ENCODE results near the gene PSPH.
"Not testable (repeated sequence)": the region's sequence is repeated elsewhere in the genome, so short reads cannot be mapped to it uniquely, and the experiment has no call there.

PSPH gene

GRCh38 chr7:56051339-56052191, at the start of gene PSPH, which contains the start of gene CCT6A:
TSS of gene PSPH (minus strand) at chr7:56051444. CDS start at chr7:56021212, 30,232 bp downstream.
TSS of gene CCT6A (plus strand) at chr7:56051765. CDS start at chr7:56051849, 84 bp downstream.
- DNase-seq: peak; percentile 99

GRCh38 chr7:56099653-56100052, 48.4 kb upstream of the PSPH start:
- no peak for DNase-seq

DNA sequence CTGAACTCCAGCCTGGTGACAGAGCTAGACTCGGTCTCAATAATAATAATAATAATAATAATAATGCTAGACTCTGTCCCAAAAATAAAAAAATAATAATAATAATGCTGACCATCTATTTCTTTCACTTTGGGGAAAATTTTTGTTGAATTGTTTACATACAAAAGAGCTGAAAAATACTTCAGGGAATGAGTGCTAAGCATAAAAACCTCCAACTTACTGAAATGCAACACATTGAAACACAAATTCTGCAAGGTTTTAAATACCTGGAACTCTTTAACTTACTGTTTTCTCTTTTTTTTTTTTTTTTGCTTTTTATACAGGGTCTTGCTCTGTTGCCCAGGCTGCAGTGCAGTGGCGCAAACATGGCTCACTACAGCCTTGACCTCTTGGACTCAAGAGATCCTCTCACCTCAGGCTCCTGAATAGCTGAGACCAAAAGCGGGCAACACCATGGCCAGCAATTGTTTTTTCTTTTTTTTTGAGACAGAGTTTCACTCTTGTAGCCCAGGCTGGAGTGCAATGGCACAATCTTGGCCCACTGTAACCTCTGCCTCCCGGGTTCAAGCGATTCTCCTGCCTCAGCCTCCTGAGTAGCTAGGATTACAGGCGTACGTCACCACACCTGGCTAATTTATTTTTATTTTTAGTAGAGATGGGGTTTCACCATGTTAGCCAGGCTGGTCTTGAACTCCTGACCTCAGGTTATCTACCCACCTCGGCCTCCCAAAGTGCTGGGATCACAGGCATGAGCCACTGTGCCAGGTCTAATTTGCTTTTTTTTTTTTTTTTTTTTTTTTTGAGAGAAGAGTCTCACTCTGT, 47.2 kb upstream of the PSPH start:
- not testable (repeated sequence) for DNase-seq

- peak; percentile 94 for DNase-seq
Measured at GRCh38 chr7:56097700-56098099, 46.5 kb upstream of the PSPH start.

DNA sequence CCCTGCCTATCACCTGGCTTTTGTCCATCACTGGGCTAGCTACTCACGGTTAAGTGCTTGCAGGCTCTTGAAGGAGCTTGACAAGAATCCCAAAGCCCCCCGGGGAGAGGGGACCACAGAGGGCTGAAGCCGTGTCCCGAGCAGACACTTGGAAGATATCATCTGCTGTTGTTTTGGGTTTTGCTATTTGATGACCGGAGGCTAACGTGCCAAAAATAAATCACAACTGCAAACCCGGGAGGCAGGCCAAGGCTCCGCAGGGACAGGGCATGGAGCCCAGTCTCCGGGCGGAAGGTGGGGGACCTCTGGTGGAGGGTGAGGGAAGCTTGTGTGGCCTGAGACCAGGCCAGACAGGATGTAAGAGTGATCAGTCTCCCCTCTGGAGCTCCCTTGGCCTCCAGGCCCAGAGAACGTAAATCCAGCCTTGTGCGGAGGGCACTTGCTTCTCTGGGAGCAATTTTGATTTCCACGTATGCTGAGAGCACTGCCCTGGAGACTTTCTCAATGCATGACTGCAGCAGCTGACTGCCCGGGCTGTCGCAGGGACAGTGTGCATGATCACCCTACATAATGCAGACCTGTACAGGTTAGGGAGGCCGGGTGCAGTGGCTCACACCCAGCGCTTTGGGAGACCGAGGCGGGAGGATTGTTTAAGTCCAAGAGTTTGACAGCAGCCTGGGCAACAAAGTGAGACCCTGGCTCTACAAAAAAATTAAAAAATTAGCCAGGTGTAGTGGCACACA, 41.7 kb upstream of the PSPH start, which contains the start of gene PHKG1:
TSS of gene PHKG1 (minus strand) at position 164 of the 743 bp plus-strand sequence. CDS start 4,011 bp downstream, outside the sequence.
- peak; percentile 80 for DNase-seq

GRCh38 chr7:56092388-56092787, 41.1 kb upstream of the PSPH start:
- DNase-seq: not testable (repeated sequence)

- no peak for DNase-seq
Measured at GRCh38 chr7:56091591-56091990, 40.3 kb upstream of the PSPH start.

- DNase-seq: no peak
Measured at GRCh38 chr7:56087445-56087844, 36.2 kb upstream of the PSPH start.

- DNase-seq: no peak
Measured at GRCh38 chr7:56086761-56087160, 35.5 kb upstream of the PSPH start.

DNA sequence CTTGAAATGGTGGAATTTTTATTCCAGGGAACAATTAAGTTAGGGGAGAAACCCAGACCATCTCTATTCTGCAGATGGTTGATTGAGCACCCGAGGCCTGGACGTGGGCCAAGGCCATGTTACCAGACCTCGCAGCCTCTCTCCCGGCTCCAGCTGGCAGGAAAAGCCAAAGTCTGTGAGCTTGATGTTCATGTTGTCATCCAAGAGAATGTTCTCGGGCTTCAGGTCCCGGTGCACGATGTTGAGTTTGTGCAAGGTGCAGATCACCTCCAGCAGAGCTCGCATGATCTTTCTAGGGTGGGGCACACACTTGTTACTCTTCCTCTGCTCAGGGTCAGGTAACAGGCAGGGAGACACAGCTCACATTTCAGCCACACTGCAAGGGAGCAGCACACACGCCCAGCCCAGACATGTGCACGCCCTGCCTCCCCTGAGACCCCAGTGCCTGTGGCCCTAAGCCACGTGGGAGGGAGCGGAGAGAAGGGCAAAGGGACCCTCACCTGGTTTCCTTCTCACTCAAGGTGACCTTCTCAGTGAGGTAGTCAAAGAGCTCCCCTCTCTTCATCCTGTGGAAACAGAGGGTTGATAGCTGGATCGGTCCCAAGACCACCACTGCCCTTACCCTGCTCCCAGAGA, 32.0 kb upstream of the PSPH start:
- no peak for DNase-seq

DNA sequence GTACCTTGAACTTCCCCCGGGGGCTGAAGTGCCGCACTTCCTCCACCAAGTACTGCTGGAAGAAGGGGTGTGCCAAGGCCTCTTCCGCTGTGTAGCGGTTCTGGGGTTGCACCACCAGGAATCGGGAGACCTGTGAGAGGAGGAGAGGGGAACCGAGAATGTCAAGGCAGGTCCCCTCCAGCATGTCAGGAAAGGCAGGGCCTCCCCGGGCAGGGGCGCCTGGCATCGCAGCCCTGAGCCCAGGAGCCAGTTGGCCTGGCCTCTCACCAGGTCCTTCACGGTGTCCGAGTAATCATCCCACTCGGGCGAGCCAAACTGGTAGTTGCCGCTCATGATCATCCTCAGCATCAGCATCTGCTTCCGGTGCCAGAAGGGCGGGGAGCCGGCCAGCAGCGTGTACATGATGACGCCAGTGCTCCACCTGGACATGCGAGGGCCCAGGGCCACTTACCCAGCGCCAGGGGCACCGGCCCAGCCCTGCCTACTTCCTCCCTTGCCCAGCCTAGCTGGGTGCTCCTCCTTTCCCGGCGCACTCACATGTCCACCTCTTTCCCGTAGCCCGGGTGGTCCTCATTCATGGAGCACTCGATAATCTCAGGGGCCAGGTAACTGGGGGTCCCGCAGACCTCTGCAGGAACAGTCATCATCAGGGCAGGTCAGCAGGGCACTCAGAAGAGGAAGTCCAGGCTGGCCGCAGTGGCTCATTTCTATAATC, 30.5 kb upstream of the PSPH start:
- DNase-seq: no peak

DNA sequence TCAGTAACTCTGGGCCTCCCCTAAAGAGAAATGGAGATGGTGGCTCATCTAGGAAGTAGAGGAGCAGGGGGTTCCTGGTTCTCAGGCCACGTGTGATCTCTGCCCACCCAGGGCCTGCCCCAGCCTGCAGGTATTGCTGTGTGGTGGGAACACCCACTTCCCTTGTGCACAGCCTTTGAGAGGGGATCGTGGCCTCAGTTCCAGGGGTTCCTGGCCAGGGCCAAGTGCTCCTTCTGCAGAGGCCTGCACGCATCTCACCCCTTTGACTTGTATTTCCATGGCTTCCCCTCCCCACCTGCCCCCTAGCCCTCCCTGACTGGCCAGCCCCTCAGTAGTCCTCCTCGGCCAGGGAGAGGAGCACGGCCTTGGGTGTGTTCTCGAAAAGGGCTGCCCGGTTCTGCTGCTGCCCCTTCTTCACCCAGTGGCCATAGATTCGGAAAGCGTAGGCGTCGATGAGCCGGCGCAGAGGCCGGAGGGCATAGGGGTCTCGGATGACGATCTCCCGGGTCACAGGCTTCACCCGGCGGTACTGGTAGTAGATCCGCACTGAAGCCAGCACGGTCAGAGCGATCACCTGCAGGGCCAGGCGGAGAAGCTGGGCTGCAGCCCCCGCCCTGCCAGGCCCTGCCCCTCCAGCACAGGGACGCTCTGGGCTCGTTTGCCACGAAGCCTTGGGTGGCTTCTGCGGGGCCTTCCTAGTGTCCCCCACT, 29.6 kb upstream of the PSPH start:
- DNase-seq: not testable (repeated sequence)

DNA sequence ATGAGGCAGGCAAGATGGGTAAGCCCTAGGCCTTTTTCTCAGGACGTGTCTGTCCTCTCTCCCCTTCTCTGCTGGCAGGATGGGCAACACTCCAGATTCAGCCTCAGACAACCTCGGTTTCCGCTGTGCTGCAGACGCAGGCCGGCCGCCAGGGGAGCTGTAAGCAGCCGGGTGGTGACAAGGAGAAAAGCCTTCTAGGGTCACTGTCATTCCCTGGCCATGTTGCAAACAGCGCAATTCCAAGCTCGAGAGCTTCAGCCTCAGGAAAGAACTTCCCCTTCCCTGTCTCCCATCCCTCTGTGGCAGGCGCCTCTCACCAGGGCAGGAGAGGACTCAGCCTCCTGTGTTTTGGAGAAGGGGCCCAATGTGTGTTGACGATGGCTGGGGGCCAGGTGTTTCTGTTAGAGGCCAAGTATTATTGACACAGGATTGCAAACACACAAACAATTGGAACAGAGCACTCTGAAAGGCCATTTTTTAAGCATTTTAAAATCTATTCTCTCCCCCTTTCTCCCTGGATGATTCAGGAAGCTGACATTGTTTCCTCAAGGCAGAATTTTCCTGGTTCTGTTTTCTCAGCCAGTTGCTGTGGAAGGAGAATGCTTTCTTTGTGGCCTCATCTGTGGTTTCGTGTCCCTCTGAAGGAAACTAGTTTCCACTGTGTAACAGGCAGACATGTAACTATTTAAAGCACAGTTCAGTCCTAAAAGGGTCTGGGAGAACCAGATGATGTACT, 28.4 kb upstream of the PSPH start:
- DNase-seq: peak; percentile 52

DNA sequence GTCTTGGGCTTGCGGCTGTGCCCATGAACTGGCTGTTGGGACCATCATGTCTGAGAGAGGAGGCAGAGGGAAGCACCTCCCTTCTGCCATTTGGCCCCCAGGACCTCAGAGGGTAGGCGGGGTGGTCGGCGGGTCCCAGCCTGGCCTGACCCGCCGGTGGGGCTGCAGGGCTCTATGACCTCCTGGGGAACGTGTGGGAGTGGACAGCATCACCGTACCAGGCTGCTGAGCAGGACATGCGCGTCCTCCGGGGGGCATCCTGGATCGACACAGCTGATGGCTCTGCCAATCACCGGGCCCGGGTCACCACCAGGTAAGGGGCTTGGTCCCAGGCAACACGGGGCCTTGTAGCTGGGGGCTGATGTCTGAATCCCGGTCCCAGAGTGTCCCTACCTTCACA, 27.0 kb upstream of the PSPH start:
- no peak for DNase-seq

DNA sequence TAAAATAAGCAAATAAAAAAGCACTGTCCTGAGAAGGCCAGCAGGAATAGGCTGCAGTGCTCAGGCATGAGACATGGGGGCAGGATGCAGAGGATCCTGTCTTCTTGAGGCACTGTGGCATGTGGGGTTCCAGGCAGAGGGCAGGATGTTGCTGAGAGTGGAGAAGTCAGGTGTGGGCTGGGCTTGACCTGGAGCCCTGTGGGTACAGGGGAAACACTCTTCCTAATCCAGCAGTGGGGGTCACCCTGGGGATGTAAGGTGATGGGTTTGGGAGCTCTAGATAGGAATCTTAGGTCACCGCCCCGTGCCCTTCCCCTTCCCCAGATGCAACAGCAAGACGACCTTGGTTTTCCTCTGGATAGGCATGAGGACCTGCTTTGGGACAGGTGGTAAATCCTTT, 26.4 kb upstream of the PSPH start:
- no peak for DNase-seq

DNA sequence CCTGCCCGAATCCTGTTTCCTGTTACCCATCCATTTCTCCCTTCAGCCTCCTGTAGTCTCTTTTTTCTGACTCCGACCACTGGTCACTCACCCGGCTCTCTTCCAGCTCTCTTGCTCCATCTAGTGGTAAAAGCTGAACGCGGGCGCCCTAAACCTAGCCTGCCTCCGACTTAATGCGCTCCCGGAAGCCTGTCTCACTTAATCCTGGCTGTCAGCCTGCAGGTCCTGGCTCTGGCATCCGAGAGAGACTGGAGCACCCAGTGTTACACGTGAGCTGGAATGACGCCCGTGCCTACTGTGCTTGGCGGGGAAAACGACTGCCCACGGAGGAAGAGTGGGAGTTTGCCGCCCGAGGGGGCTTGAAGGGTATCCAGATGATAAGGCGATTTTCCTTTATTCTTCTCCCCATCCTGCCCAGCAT, 23.1 kb upstream of the PSPH start:
- peak; percentile 73 for DNase-seq

- DNase-seq: not testable (repeated sequence)
Measured at GRCh38 chr7:56066376-56066775, 15.1 kb upstream of the PSPH start.

- peak; percentile 85 for DNase-seq
Measured at GRCh38 chr7:56063882-56064625, 12.8 kb upstream of the PSPH start, which contains the start of gene SUMF2. TSS of gene SUMF2 (plus strand) at chr7:56064286. CDS start at chr7:56064312, 26 bp downstream.

GRCh38 chr7:56063500-56063881, 12.2 kb upstream of the PSPH start:
- DNase-seq: no peak

Measured in HCEC 1CT (cell line).